MM.1S (cell line): ENCODE results near the gene CGB7.
"Not testable (repeated sequence)": the region's sequence is repeated elsewhere in the genome, so short reads cannot be mapped to it uniquely, and the experiment has no call there.

ENCODE experiments used
- DNase-seq: peaks from one replicate; pipeline ENCODE4 v3.0.0-alpha.2; 2015
- H2AFZ ChIP-seq: fragments of 300-600 bp; sonication (generic); 2 replicates; pipeline ENCODE4 v1.6.0; 2016; ENCODE audit warnings: antibody characterized with exemption, low read length
- H3F3A ChIP-seq: fragments of 300-600 bp; sonication (generic); 2 replicates; pipeline ENCODE4 v1.6.1; 2016; ENCODE audit warnings: mild to moderate bottlenecking, antibody characterized with exemption, low read length, moderate library complexity, mixed read lengths; ENCODE audit not compliant: insufficient read depth
- H3K27ac ChIP-seq: fragments of 300-600 bp; sonication (generic); 2 replicates; pipeline ENCODE4 v1.5.1; 2016; ENCODE audit warnings: mild to moderate bottlenecking, low read length
- H3K27me3 ChIP-seq: fragments of 300-600 bp; sonication (generic); replicated peaks from 2 replicates; pipeline ENCODE4 v1.6.0; 2016; ENCODE audit warnings: low read length; ENCODE audit not compliant: insufficient read depth
- H3K36me3 ChIP-seq: fragments of 300-600 bp; sonication (generic); replicated peaks from 2 replicates; pipeline ENCODE4 v1.6.1; 2016; ENCODE audit warnings: mild to moderate bottlenecking, low read length, mixed read lengths; ENCODE audit not compliant: insufficient read depth
- H3K4me1 ChIP-seq: fragments of 300-600 bp; sonication (generic); 2 replicates; pipeline ENCODE4 v1.6.1; 2016; ENCODE audit warnings: low read length, mixed read lengths
- H3K4me2 ChIP-seq: fragments of 300-600 bp; sonication (generic); 2 replicates; pipeline ENCODE4 v1.6.0; 2016; ENCODE audit warnings: low read depth, low read length
- H3K4me3 ChIP-seq: fragments of 300-600 bp; sonication (generic); 2 replicates; pipeline ENCODE4 v1.5.1; 2016; ENCODE audit warnings: low read length, mixed read lengths
- H3K79me2 ChIP-seq: fragments of 300-600 bp; sonication (generic); 2 replicates; pipeline ENCODE4 v1.6.1; 2016; ENCODE audit warnings: mixed run types, low read length, mixed read lengths
- H3K9ac ChIP-seq: fragments of 300-600 bp; sonication (generic); 2 replicates; pipeline ENCODE4 v1.6.1; 2016; ENCODE audit warnings: low read length, mixed read lengths
- H3K9me2 ChIP-seq: fragments of 300-600 bp; sonication (generic); replicated peaks from 2 replicates; pipeline ENCODE4 v1.6.1; 2016; ENCODE audit warnings: mild to moderate bottlenecking, low read length, mixed read lengths; ENCODE audit not compliant: insufficient read depth
- H3K9me3 ChIP-seq: fragments of 300-600 bp; sonication (generic); replicated peaks from 2 replicates; pipeline ENCODE4 v1.6.1; 2016; ENCODE audit warnings: mild to moderate bottlenecking, low read length, mixed read lengths; ENCODE audit not compliant: insufficient read depth
- H4K20me1 ChIP-seq: fragments of 300-600 bp; sonication (generic); 2 replicates; pipeline ENCODE4 v1.6.1; 2016; ENCODE audit warnings: mild to moderate bottlenecking, low read length, moderate library complexity, mixed read lengths; ENCODE audit not compliant: insufficient read depth
- CTCF ChIP-seq: fragments of 300-600 bp; sonication (generic); IDR thresholded peaks from 2 replicates; pipeline ENCODE4 v1.5.1; 2016; ENCODE audit warnings: antibody characterized with exemption, low read length, mixed read lengths
- EZH2 ChIP-seq: fragments of 300-600 bp; sonication (generic); optimal IDR thresholded peaks from 2 replicates; pipeline ENCODE3; 2017; ENCODE audit warnings: low read depth, mild to moderate bottlenecking, antibody characterized with exemption, low read length, mixed read lengths
- EZH2phosphoT487 ChIP-seq: fragments of 300-600 bp; sonication (generic); IDR thresholded peaks from 2 replicates; pipeline ENCODE4 v1.6.1; 2018; ENCODE audit warnings: antibody characterized with exemption, low read length

Gene CGB7

GRCh38 chr19:49056101-49056901 lies 1.2 kb downstream of the CGB7 start:
- Histone ChIP-seq H3K79me2 (no peaks in the 10 kb centered on the region), H3K9me3 (no peaks in the 10 kb centered on the region), H3K9ac (no peak overlapping the region; the same call in 1 of the 2 replicates), H3K27me3 (peaks cover 64% of the 10 kb centered on the region), H3F3A (no peaks in the 10 kb centered on the region), H3K4me1 (peaks cover 9% of the 10 kb centered on the region), H4K20me1 (no peaks in the 10 kb centered on the region), H3K36me3 (no peaks in the 10 kb centered on the region), H3K27ac (no peak overlapping the region), H3K9me2 (no peaks in the 10 kb centered on the region), H3K4me2 (peak overlapping the region; percentile 94), H2AFZ (peak overlapping the region; percentile 67), H3K4me3 (peak overlapping the region; percentile 57)
- DNase-seq, result peak; percentile 41
- TF ChIP-seq EZH2 (no peak), CTCF (peak; percentile 11), EZH2phosphoT487 (no peak)

GRCh38 chr19:49050376-49051033 lies 7.0 kb downstream of the CGB7 start:
- not testable (repeated sequence) for DNase-seq, H2AFZ ChIP-seq, H3K9me3 ChIP-seq, H3K9me2 ChIP-seq, H3K36me3 ChIP-seq, H3K4me2 ChIP-seq, H3K4me1 ChIP-seq, H3K4me3 ChIP-seq, H4K20me1 ChIP-seq, H3F3A ChIP-seq, H3K27ac ChIP-seq, H3K79me2 ChIP-seq, H3K9ac ChIP-seq
- H3K27me3 ChIP-seq, result peaks cover 32% of the 10 kb centered on the region

GRCh38 chr19:49049834-49050233 lies 7.7 kb downstream of the CGB7 start:
- H4K20me1 ChIP-seq, H3K4me3 ChIP-seq, H3K4me1 ChIP-seq, H3K9ac ChIP-seq, H2AFZ ChIP-seq, H3K9me2 ChIP-seq, H3K36me3 ChIP-seq, H3K9me3 ChIP-seq, H3K4me2 ChIP-seq, H3K27ac ChIP-seq, H3K79me2 ChIP-seq, DNase-seq, H3F3A ChIP-seq: not testable (repeated sequence)
- peaks cover 25% of the 10 kb centered on the region for H3K27me3 ChIP-seq

- H3F3A ChIP-seq, H3K79me2 ChIP-seq, H4K20me1 ChIP-seq, H3K4me2 ChIP-seq, H3K27ac ChIP-seq, H3K9me3 ChIP-seq, H3K36me3 ChIP-seq, DNase-seq, H3K9ac ChIP-seq, H3K9me2 ChIP-seq, H3K4me1 ChIP-seq, H2AFZ ChIP-seq, H3K4me3 ChIP-seq: not testable (repeated sequence)
- H3K27me3 ChIP-seq, result peaks cover 25% of the 10 kb centered on the region
These were observed 8.5 kb downstream of the CGB7 start, which contains the start of gene CGB8 for GRCh38 chr19:49049011-49049410. TSS of gene CGB8 (minus strand) at chr19:49049111. CDS start at chr19:49048739, 372 bp downstream.

- H3K4me2 ChIP-seq, H3K4me1 ChIP-seq, H3F3A ChIP-seq, H3K27ac ChIP-seq, H3K9me2 ChIP-seq, H3K4me3 ChIP-seq, DNase-seq, H3K36me3 ChIP-seq, H4K20me1 ChIP-seq, H3K79me2 ChIP-seq, H2AFZ ChIP-seq, H3K9me3 ChIP-seq, H3K9ac ChIP-seq: not testable (repeated sequence)
- H3K27me3 ChIP-seq, result peaks cover 27% of the 10 kb centered on the region
These were observed 14.0 kb downstream of the CGB7 start, which contains the start of gene CGB5 for GRCh38 chr19:49043548-49043947. TSS of gene CGB5 (plus strand) at chr19:49043848. CDS start at chr19:49044210, 362 bp downstream.

- H3F3A ChIP-seq, H3K4me3 ChIP-seq, H3K4me2 ChIP-seq, H3K9me3 ChIP-seq, H3K4me1 ChIP-seq, H3K9ac ChIP-seq, H4K20me1 ChIP-seq, H3K36me3 ChIP-seq, H3K9me2 ChIP-seq, DNase-seq, H3K27ac ChIP-seq, H3K79me2 ChIP-seq, H2AFZ ChIP-seq: not testable (repeated sequence)
- peaks cover 28% of the 10 kb centered on the region for H3K27me3 ChIP-seq
These were observed 14.9 kb downstream of the CGB7 start for GRCh38 chr19:49042666-49043065.
